ENCODE measurements around the gene PLA2G2F.

PLA2G2F gene

GRCh38 chr1:20167126-20167525, 28.0 kb downstream of the PLA2G2F start:
- Histone ChIP-seq H3K27me3 (no peaks in the 10 kb centered on the region), H3K4me1 (no peaks in the 10 kb centered on the region), H3K9me3 (no peaks in the 10 kb centered on the region), H3K4me3 (ENCODE audit: low read depth, low read length) (no peak overlapping the region), H3K36me3 (no peaks in the 10 kb centered on the region)
- TF ChIP-seq, protein P1, sequence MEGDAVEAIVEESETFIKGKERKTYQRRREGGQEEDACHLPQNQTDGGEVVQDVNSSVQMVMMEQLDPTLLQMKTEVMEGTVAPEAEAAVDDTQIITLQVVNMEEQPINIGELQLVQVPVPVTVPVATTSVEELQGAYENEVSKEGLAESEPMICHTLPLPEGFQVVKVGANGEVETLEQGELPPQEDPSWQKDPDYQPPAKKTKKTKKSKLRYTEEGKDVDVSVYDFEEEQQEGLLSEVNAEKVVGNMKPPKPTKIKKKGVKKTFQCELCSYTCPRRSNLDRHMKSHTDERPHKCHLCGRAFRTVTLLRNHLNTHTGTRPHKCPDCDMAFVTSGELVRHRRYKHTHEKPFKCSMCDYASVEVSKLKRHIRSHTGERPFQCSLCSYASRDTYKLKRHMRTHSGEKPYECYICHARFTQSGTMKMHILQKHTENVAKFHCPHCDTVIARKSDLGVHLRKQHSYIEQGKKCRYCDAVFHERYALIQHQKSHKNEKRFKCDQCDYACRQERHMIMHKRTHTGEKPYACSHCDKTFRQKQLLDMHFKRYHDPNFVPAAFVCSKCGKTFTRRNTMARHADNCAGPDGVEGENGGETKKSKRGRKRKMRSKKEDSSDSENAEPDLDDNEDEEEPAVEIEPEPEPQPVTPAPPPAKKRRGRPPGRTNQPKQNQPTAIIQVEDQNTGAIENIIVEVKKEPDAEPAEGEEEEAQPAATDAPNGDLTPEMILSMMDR (IDR thresholded peaks at IDR 0.05; ENCODE audit: low read depth, low read length) = no peak
- no peak for DNase-seq

DNA sequence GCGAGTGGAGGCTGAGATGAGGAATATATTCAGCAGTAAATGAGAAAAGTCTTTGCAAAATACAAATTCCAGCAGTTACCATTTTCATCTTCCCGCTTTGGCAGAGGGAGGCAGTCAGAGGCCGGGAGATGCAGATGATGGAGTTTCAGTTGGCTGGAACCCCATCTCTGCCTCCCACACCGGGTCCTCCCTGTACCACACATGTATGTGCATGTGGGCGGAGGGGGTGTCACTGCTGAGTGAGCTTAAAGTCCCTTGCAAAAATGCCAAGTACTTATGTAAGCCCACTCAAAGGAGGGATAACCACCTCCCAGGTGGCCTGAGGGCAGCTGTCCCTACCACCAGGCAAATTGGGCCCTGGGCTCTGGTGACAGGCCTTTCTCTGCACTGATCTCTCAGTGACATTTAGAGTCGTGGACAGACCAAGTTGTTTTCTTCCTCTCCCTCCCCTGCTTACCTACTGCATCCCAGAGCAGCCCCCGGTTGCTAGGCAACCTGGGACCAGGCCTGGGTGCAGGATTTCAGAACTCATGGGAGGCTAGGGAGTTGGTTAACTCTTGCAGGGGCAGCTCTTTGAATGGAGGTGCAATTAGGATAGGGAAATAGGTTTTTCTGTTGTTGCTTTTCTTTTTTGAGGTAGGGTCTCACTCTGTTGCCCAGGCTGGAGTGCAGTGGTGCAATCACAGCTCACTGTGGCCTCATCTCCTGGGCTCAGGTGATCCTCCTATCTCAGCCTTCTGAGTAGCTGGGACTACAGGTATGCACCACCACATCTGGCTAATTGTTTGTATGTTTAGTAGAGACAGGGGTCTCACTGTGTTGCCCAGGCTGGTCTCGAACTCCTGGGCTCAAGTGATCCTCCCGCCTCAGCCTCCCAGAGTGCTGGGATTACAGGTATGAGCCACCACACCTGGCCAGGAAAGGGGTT, 29.7 kb downstream of the PLA2G2F start:
- H3K4me1 ChIP-seq = no peaks in the 10 kb centered on the region
- no peaks in the 10 kb centered on the region for H3K27me3 ChIP-seq
- no peak for DNase-seq
- H3K4me3 ChIP-seq (ENCODE audit: low read depth, low read length) = no peak overlapping the region
- no peaks in the 10 kb centered on the region for H3K36me3 ChIP-seq
- TF ChIP-seq, protein P1 (IDR thresholded peaks at IDR 0.05; ENCODE audit: low read depth, low read length) = no peak
- H3K9me3 ChIP-seq = no peaks in the 10 kb centered on the region

- no peak for DNase-seq
- Histone ChIP-seq H3K9me3 (no peaks in the 10 kb centered on the region), H3K36me3 (no peaks in the 10 kb centered on the region), H3K4me1 (no peaks in the 10 kb centered on the region), H3K4me3 (ENCODE audit: low read depth, low read length) (no peak overlapping the region), H3K27me3 (no peaks in the 10 kb centered on the region)
- TF ChIP-seq, protein P1 (IDR thresholded peaks at IDR 0.05; ENCODE audit: low read depth, low read length) = no peak
Observed at GRCh38 chr1:20169932-20170331, 30.8 kb downstream of the PLA2G2F start.

GRCh38 chr1:20172033-20172590, 33.0 kb downstream of the PLA2G2F start:
- TF ChIP-seq, protein P1 (IDR thresholded peaks at IDR 0.05; ENCODE audit: low read depth, low read length) = no peak
- Histone ChIP-seq H3K9me3 (no peaks in the 10 kb centered on the region), H3K4me3 (ENCODE audit: low read depth, low read length) (no peak overlapping the region), H3K4me1 (no peaks in the 10 kb centered on the region), H3K27me3 (no peaks in the 10 kb centered on the region), H3K36me3 (no peaks in the 10 kb centered on the region)
- DNase-seq = no peak

DNA sequence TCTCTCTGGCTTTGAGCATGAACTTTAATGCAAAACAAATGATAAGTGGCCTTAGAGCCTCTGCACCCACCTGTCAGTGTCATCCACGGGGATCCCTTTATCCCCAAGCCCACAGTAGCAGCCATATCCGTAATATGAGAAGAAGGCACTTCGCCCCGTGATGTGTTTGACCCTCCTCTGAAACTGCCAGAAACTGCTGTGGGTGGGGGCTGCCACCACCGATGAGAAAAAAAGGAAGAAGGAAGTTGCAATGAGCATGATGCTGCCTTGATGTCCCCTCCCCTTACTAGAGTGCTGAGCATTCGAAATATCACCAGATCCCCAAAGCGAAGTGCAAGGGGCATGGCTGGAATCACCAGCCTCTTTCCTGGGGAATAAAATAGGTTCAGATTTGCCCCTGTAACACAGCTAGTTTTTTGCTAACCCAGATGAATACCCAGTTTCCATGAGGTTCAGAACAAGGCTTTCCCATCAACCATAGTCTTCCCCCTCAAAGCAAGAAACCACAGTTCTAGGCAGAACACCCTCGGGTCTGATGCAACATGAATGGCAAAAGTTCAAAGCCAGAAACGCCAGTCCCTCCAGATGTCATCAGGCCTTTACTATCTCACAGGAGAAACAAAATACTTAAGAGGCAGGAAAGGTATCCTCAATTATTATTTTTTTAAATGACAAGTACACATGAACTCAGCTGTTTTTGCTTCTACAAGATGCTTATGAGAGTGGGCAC, 36.0 kb downstream of the PLA2G2F start:
- DNase-seq = no peak
- Histone ChIP-seq H3K9me3 (no peaks in the 10 kb centered on the region), H3K27me3 (no peaks in the 10 kb centered on the region), H3K4me1 (no peaks in the 10 kb centered on the region), H3K4me3 (ENCODE audit: low read depth, low read length) (no peak overlapping the region), H3K36me3 (no peaks in the 10 kb centered on the region)
- TF ChIP-seq, protein P1 (IDR thresholded peaks at IDR 0.05; ENCODE audit: low read depth, low read length) = no peak

Data from BE2C (cell line).